Neuronal stem cell (in vitro differentiated cells): Measurements from ENCODE around the gene CYB5R3.

Experiments used
- DNase-seq: peaks from one replicate; pipeline ENCODE4 v3.0.0-alpha.2; 2013; ENCODE audit warnings: low spot score
- H2AFZ ChIP-seq: one replicate; pipeline ENCODE4 v1.6.1; 2013; ENCODE audit warnings: mild to moderate bottlenecking, low read length, inconsistent platforms
- H2AK5ac ChIP-seq: 2 replicates; pipeline ENCODE4 v1.6.1; 2013; ENCODE audit warnings: low read depth, mild to moderate bottlenecking, inconsistent platforms, low read length, moderate library complexity, mixed read lengths
- H2BK120ac ChIP-seq: 2 replicates; pipeline ENCODE4 v1.6.1; 2013; ENCODE audit warnings: low read depth, mild to moderate bottlenecking, inconsistent platforms, low read length, moderate library complexity, mixed read lengths
- H2BK12ac ChIP-seq: one replicate; pipeline ENCODE4 v1.6.1; 2013; ENCODE audit warnings: low read length, inconsistent platforms
- H2BK15ac ChIP-seq: 2 replicates; pipeline ENCODE4 v1.6.1; 2013; ENCODE audit warnings: mild to moderate bottlenecking, low read length, inconsistent platforms, mixed read lengths
- H2BK5ac ChIP-seq: one replicate; pipeline ENCODE4 v1.6.1; 2013; ENCODE audit warnings: inconsistent platforms, mild to moderate bottlenecking, low read length, moderate library complexity
- H3K14ac ChIP-seq: one replicate; pipeline ENCODE4 v1.6.1; 2013; ENCODE audit warnings: low read length, inconsistent platforms
- H3K18ac ChIP-seq: 2 replicates; pipeline ENCODE4 v1.6.1; 2013; ENCODE audit warnings: low read length, inconsistent platforms
- H3K23ac ChIP-seq: 2 replicates; pipeline ENCODE4 v1.6.1; 2013; ENCODE audit warnings: low read depth, mild to moderate bottlenecking, mixed read lengths, low read length, inconsistent platforms; ENCODE audit not compliant: poor library complexity
- H3K27ac ChIP-seq: replicated peaks from 3 replicates; pipeline ENCODE4 v1.5.1; 2013; ENCODE audit warnings: low read length, inconsistent platforms
- H3K27me3 ChIP-seq, 3 experiments: 2 replicates each; pipeline ENCODE4 v1.6.1; 2013; ENCODE audit warnings: low read length in 3 of 3, mild to moderate bottlenecking in 2 of 3, inconsistent platforms in 1 of 3, low read depth in 1 of 3, mixed read lengths in 1 of 3, moderate library complexity in 1 of 3; ENCODE audit not compliant: control insufficient read depth in 3 of 3, insufficient read depth in 3 of 3
- H3K36me3 ChIP-seq, 2 donors: replicated peaks in 1 of 2; 2 replicates each; pipeline ENCODE4 v1.6.1; 2013; ENCODE audit warnings: low read length in 2 of 2; ENCODE audit not compliant: control insufficient read depth in 2 of 2, insufficient read depth in 2 of 2
- H3K4ac ChIP-seq: 2 replicates; pipeline ENCODE4 v1.6.1; 2013; ENCODE audit warnings: inconsistent platforms, mild to moderate bottlenecking, low read length, moderate library complexity
- H3K4me1 ChIP-seq, 2 donors: 1 replicate in 1 of 2; 2 replicates in 1 of 2; pipeline ENCODE4 v1.6.1; 2013; ENCODE audit warnings: low read length in 2 of 2, low read depth in 1 of 2; ENCODE audit not compliant: control insufficient read depth in 2 of 2, insufficient read depth in 1 of 2
- H3K4me2 ChIP-seq: one replicate; pipeline ENCODE4 v1.6.1; 2013; ENCODE audit warnings: mild to moderate bottlenecking, low read length, inconsistent platforms; ENCODE audit not compliant: insufficient read depth, poor library complexity, severe bottlenecking
- H3K4me3 ChIP-seq, 2 donors: 2 replicates each; pipeline ENCODE4 v1.5.1; 2013; ENCODE audit warnings: low read length in 2 of 2, mild to moderate bottlenecking in 2 of 2, inconsistent platforms in 1 of 2, moderate library complexity in 1 of 2
- H3K79me1 ChIP-seq: one replicate; pipeline ENCODE4 v1.6.1; 2013; ENCODE audit warnings: low read depth, mild to moderate bottlenecking, inconsistent platforms, low read length, moderate library complexity
- H3K9ac ChIP-seq: one replicate; pipeline ENCODE4 v1.6.1; 2013; ENCODE audit warnings: mild to moderate bottlenecking, low read depth, low read length, inconsistent platforms; ENCODE audit not compliant: poor library complexity
- H3K9me3 ChIP-seq, 2 donors: replicated peaks in 1 of 2; 2 replicates each; pipeline versions ENCODE3 to v1.6.1; 2013; ENCODE audit warnings: low read length in 2 of 2, mild to moderate bottlenecking in 2 of 2, inconsistent platforms in 1 of 2, low read depth in 1 of 2, mixed read lengths in 1 of 2, moderate library complexity in 1 of 2; ENCODE audit not compliant: control insufficient read depth in 2 of 2, insufficient read depth in 1 of 2
- H4K8ac ChIP-seq: one replicate; pipeline ENCODE4 v1.6.1; 2013; ENCODE audit warnings: low read depth, mild to moderate bottlenecking, inconsistent platforms, low read length, moderate library complexity
- H4K91ac ChIP-seq: one replicate; pipeline ENCODE4 v1.6.1; 2013; ENCODE audit warnings: low read length, low read depth, mild to moderate bottlenecking, inconsistent platforms; ENCODE audit not compliant: poor library complexity
- WGBS, 2 donors: extraction: QIAGEN DNeasy Blood & Tissue Kit; methylation state at CpG; one replicate each; pipeline ENCODE4 v1.1.7; 2013; ENCODE audit warnings: missing lambda C conversion rate in 2 of 2, mixed read lengths in 1 of 2; ENCODE audit not compliant: insufficient read length in 2 of 2, insufficient replicate concordance in 1 of 2; ENCODE audit errors: extremely low coverage in 2 of 2; 5-methylcytosine and 5-hydroxymethylcytosine counted together

Gene CYB5R3

GRCh38 chr22:42625416-42625815, 23.8 kb downstream of the CYB5R3 start:
- Histone ChIP-seq H3K23ac (no peak overlapping the region), H3K79me1 (peaks cover 2% of the 10 kb centered on the region), H3K4me2 (no peak overlapping the region), H2BK5ac (no peak overlapping the region), H3K9ac (no peak overlapping the region), H3K27ac (no peak overlapping the region), H3K18ac (no peak overlapping the region), H3K27me3 (no peaks in the 10 kb centered on the region), H2BK120ac (no peak overlapping the region), H3K9me3 (no peaks in the 10 kb centered on the region), H2BK12ac (no peak overlapping the region), H2AFZ (no peak overlapping the region), H3K4me1 (peaks cover 0 to 2% of the 10 kb centered on the region in 2 donors), H2BK15ac (no peak overlapping the region), H3K4me3 (no peak overlapping the region), H4K8ac (no peak overlapping the region), H2AK5ac (no peak overlapping the region), H3K4ac (no peak overlapping the region), H3K36me3 (peaks cover 35 to 78% of the 10 kb centered on the region in 2 donors), H4K91ac (no peak overlapping the region), H3K14ac (no peak overlapping the region)
- no CpG with 5 or more reads among the region's 15 CpGs for WGBS, 2 donors
- DNase-seq = no peak

GRCh38 chr22:42624551-42625106, 24.6 kb downstream of the CYB5R3 start:
- WGBS, 2 donors = no CpG with 5 or more reads among the region's 12 CpGs

GRCh38 chr22:42623756-42624441, 25.3 kb downstream of the CYB5R3 start:
- Histone ChIP-seq H2BK120ac (no peak overlapping the region), H4K8ac (no peak overlapping the region), H3K27ac (no peak overlapping the region), H3K36me3 (peaks cover 39 to 81% of the 10 kb centered on the region in 2 donors), H3K18ac (no peak overlapping the region), H2BK5ac (no peak overlapping the region), H3K23ac (no peak overlapping the region), H3K27me3 (no peaks in the 10 kb centered on the region), H3K4me1 (peaks cover 0 to 2% of the 10 kb centered on the region in 2 donors), H3K79me1 (peaks cover 2% of the 10 kb centered on the region), H2BK15ac (no peak overlapping the region), H3K9me3 (no peaks in the 10 kb centered on the region), H3K4ac (no peak overlapping the region), H3K14ac (no peak overlapping the region), H3K9ac (no peak overlapping the region), H2BK12ac (no peak overlapping the region), H2AK5ac (no peak overlapping the region), H3K4me3 (peak overlapping the region in 1 of 2 donors; percentile 21), H3K4me2 (no peak overlapping the region), H2AFZ (no peak overlapping the region), H4K91ac (no peak overlapping the region)
- WGBS, 2 donors = no CpG with 5 or more reads among the region's 29 CpGs
- DNase-seq = no peak

More at GRCh38 chr22:42624551-42625106, 24.6 kb downstream of the CYB5R3 start:
- Histone ChIP-seq H3K14ac (no peak overlapping the region), H2BK12ac (no peak overlapping the region), H3K36me3 (peaks cover 37 to 80% of the 10 kb centered on the region in 2 donors), H3K4ac (no peak overlapping the region), H2BK5ac (no peak overlapping the region), H3K4me1 (peaks cover 0 to 2% of the 10 kb centered on the region in 2 donors), H4K91ac (no peak overlapping the region), H3K4me3 (no peak overlapping the region), H4K8ac (no peak overlapping the region), H3K18ac (no peak overlapping the region), H2AFZ (no peak overlapping the region), H3K4me2 (no peak overlapping the region), H3K9me3 (no peaks in the 10 kb centered on the region), H2BK15ac (no peak overlapping the region), H3K9ac (no peak overlapping the region), H3K27me3 (no peaks in the 10 kb centered on the region), H3K79me1 (peaks cover 2% of the 10 kb centered on the region), H2AK5ac (no peak overlapping the region), H2BK120ac (no peak overlapping the region), H3K23ac (no peak overlapping the region), H3K27ac (no peak overlapping the region)
- DNase-seq = no peak

GRCh38 chr22:42623301-42623751, 25.9 kb downstream of the CYB5R3 start:
- WGBS, 2 donors = no CpG with 5 or more reads among the region's 18 CpGs
- Histone ChIP-seq H3K23ac (no peak overlapping the region), H3K9me3 (no peaks in the 10 kb centered on the region), H3K79me1 (peaks cover 2% of the 10 kb centered on the region), H2BK15ac (no peak overlapping the region), H2AFZ (no peak overlapping the region), H2AK5ac (no peak overlapping the region), H3K27ac (no peak overlapping the region), H3K4ac (no peak overlapping the region), H3K14ac (no peak overlapping the region), H4K91ac (no peak overlapping the region), H3K9ac (peak overlapping the region; percentile 4), H3K4me2 (no peak overlapping the region), H2BK5ac (no peak overlapping the region), H3K36me3 (peaks cover 34 to 78% of the 10 kb centered on the region in 2 donors), H3K4me1 (peaks cover 0 to 2% of the 10 kb centered on the region in 2 donors), H4K8ac (no peak overlapping the region), H3K4me3 (peak overlapping the region in 1 of 2 donors; percentile 21), H3K18ac (no peak overlapping the region), H2BK120ac (no peak overlapping the region), H2BK12ac (no peak overlapping the region), H3K27me3 (no peaks in the 10 kb centered on the region)
- DNase-seq = no peak
